ENCODE results near the gene XIRP2. TPM values are rescaled to one million over a fixed set of nuclear protein-coding genes. Genes with fewer than 3 reads are reported as not detected.
"Not testable (repeated sequence)": the region's sequence is repeated elsewhere in the genome, so short reads cannot be mapped to it uniquely, and the experiment has no call there.

Gene XIRP2
- total RNA-seq, 1 experiment from 2014 or later = not detected

- H3K27ac Mint-ChIP-seq (ENCODE audit: low read depth, unreplicated experiment) = no peak overlapping the region
- no peak overlapping the region for H3K4me3 Mint-ChIP-seq (ENCODE audit: unreplicated experiment)
- H3K36me3 Mint-ChIP-seq (ENCODE audit: insufficient read depth, unreplicated experiment) = no peaks in the 10 kb centered on the region
- no peak for TF ChIP-seq CTCF (IDR thresholded peaks at IDR 0.05; ENCODE audit: unreplicated experiment)
- CTCF ChIA-PET = no interaction called here
- intact Hi-C loops (cut with micrococcal nuclease) = no loop called here
- no TSS peak for BruUV-seq (replicated peaks)
- no peaks in the 10 kb centered on the region for H3K9me3 Mint-ChIP-seq (ENCODE audit: unreplicated experiment)
- POLR2A ChIA-PET = no interaction called here
- DNase-seq (ENCODE audit: unreplicated experiment) = no peak
- H3K4me1 Mint-ChIP-seq (ENCODE audit: insufficient read depth, unreplicated experiment) = no peaks in the 10 kb centered on the region
- no peaks in the 10 kb centered on the region for H3K27me3 Mint-ChIP-seq (ENCODE audit: insufficient read depth, unreplicated experiment)
Measured at GRCh38 chr2:167028503-167028902, 140.2 kb downstream of the XIRP2 start.

- CTCF ChIA-PET; H3K27me3 Mint-ChIP-seq (ENCODE audit: insufficient read depth, unreplicated experiment); H3K27ac Mint-ChIP-seq (ENCODE audit: low read depth, unreplicated experiment); intact Hi-C loops (cut with micrococcal nuclease); H3K4me3 Mint-ChIP-seq (ENCODE audit: unreplicated experiment); BruUV-seq (replicated peaks); POLR2A ChIA-PET; H3K4me1 Mint-ChIP-seq (ENCODE audit: insufficient read depth, unreplicated experiment); H3K36me3 Mint-ChIP-seq (ENCODE audit: insufficient read depth, unreplicated experiment); DNase-seq (ENCODE audit: unreplicated experiment): not testable (repeated sequence)
- H3K9me3 Mint-ChIP-seq (ENCODE audit: unreplicated experiment) = peaks cover 23% of the 10 kb centered on the region
Measured at GRCh38 chr2:167034976-167035375, 146.7 kb downstream of the XIRP2 start.

- Mint-ChIP-seq H3K27ac (ENCODE audit: low read depth, unreplicated experiment) (no peak overlapping the region), H3K9me3 (ENCODE audit: unreplicated experiment) (no peaks in the 10 kb centered on the region), H3K4me3 (ENCODE audit: unreplicated experiment) (no peak overlapping the region), H3K36me3 (ENCODE audit: insufficient read depth, unreplicated experiment) (no peaks in the 10 kb centered on the region), H3K27me3 (ENCODE audit: insufficient read depth, unreplicated experiment) (no peaks in the 10 kb centered on the region), H3K4me1 (ENCODE audit: insufficient read depth, unreplicated experiment) (no peaks in the 10 kb centered on the region)
- ChIA-PET CTCF (interaction anchor here (1.0 kb wide), 1 partner anchor 8 kb away, joined by 3 read pairs; no protein-coding TSS in a partner anchor), POLR2A (no interaction called here)
- no TSS peak for BruUV-seq (replicated peaks)
- TF ChIP-seq CTCF (IDR thresholded peaks at IDR 0.05; ENCODE audit: unreplicated experiment) = no peak
- intact Hi-C loops (cut with micrococcal nuclease) = no loop called here
- DNase-seq (ENCODE audit: unreplicated experiment) = peak; percentile 16
Measured at GRCh38 chr2:167048829-167049228, 160.5 kb downstream of the XIRP2 start.

- no peak overlapping the region for H3K4me3 Mint-ChIP-seq (ENCODE audit: unreplicated experiment)
- no peak for TF ChIP-seq CTCF (IDR thresholded peaks at IDR 0.05; ENCODE audit: unreplicated experiment)
- H3K27ac Mint-ChIP-seq (ENCODE audit: low read depth, unreplicated experiment) = no peak overlapping the region
- intact Hi-C loops (cut with micrococcal nuclease) = no loop called here
- no peak for DNase-seq (ENCODE audit: unreplicated experiment)
- ChIA-PET POLR2A (no interaction called here), CTCF (interaction anchor here (1.0 kb wide), 1 partner anchor 9 kb away, joined by 3 read pairs; no protein-coding TSS in a partner anchor)
- H3K9me3 Mint-ChIP-seq (ENCODE audit: unreplicated experiment) = no peaks in the 10 kb centered on the region
- BruUV-seq (replicated peaks) = no TSS peak
- H3K4me1 Mint-ChIP-seq (ENCODE audit: insufficient read depth, unreplicated experiment) = no peaks in the 10 kb centered on the region
- H3K36me3 Mint-ChIP-seq (ENCODE audit: insufficient read depth, unreplicated experiment) = no peaks in the 10 kb centered on the region
- no peaks in the 10 kb centered on the region for H3K27me3 Mint-ChIP-seq (ENCODE audit: insufficient read depth, unreplicated experiment)
Measured at GRCh38 chr2:167049659-167050058, 161.4 kb downstream of the XIRP2 start.

GRCh38 chr2:167052825-167053224 is 164.5 kb downstream of the XIRP2 start:
- BruUV-seq (replicated peaks) = no TSS peak
- Mint-ChIP-seq H3K4me1 (ENCODE audit: insufficient read depth, unreplicated experiment) (no peaks in the 10 kb centered on the region), H3K27ac (ENCODE audit: low read depth, unreplicated experiment) (no peak overlapping the region), H3K4me3 (ENCODE audit: unreplicated experiment) (no peak overlapping the region), H3K27me3 (ENCODE audit: insufficient read depth, unreplicated experiment) (no peaks in the 10 kb centered on the region), H3K9me3 (ENCODE audit: unreplicated experiment) (no peaks in the 10 kb centered on the region), H3K36me3 (ENCODE audit: insufficient read depth, unreplicated experiment) (no peaks in the 10 kb centered on the region)
- CTCF ChIA-PET = interaction anchor here (0.6 to 1.2 kb wide), 2 partner anchors 15 to 1706 kb away, joined by 3 read pairs; no protein-coding TSS in a partner anchor
- TF ChIP-seq CTCF (IDR thresholded peaks at IDR 0.05; ENCODE audit: unreplicated experiment) = no peak
- peak; percentile 8 for DNase-seq (ENCODE audit: unreplicated experiment)
- intact Hi-C loops (cut with micrococcal nuclease) = no loop called here
- POLR2A ChIA-PET = no interaction called here

All from MCF 10A (cell line).